Neural cell (in vitro differentiated cells): ENCODE data around the gene SEL1L3. TPM values are rescaled to one million over a fixed set of nuclear protein-coding genes. Genes with fewer than 3 reads are reported as not detected.

Source experiments
- H2AFZ ChIP-seq: fragments of 200-600, 300-800 bp; sonication (generic), shearing (Covaris generic); 2 replicates; pipeline ENCODE4 v1.6.0; 2014; ENCODE audit warnings: low read depth, mild to moderate bottlenecking, antibody characterized with exemption, low read length, moderate library complexity
- H3F3A ChIP-seq: fragments of 200-600 bp; shearing (Covaris generic); 2 replicates; pipeline ENCODE4 v1.6.1; 2016; ENCODE audit warnings: mild to moderate bottlenecking, moderate library complexity, mixed read lengths, antibody characterized with exemption, low read length; ENCODE audit not compliant: insufficient read depth, poor library complexity, severe bottlenecking
- H3K27ac ChIP-seq: fragments of 200-600, 300-800 bp; sonication (generic), shearing (Covaris generic); 2 replicates; pipeline ENCODE4 v1.5.1; 2014; ENCODE audit warnings: mild to moderate bottlenecking, low read length, moderate library complexity
- H3K27me3 ChIP-seq: fragments of 300-800, 200-600 bp; sonication (generic), shearing (Covaris generic); 2 replicates; pipeline ENCODE4 v1.6.0; 2014; ENCODE audit warnings: mild to moderate bottlenecking, low read depth, low read length, moderate library complexity; ENCODE audit not compliant: insufficient read depth
- H3K36me3 ChIP-seq: fragments of 300-800, 200-600 bp; sonication (generic), shearing (Covaris generic); 2 replicates; pipeline ENCODE4 v1.5.1; 2014; ENCODE audit warnings: mild to moderate bottlenecking, antibody characterized with exemption, low read length, moderate library complexity; ENCODE audit not compliant: insufficient read depth
- H3K4me2 ChIP-seq: fragments of 300-800, 200-600 bp; sonication (generic), shearing (Covaris generic); 2 replicates; pipeline ENCODE4 v1.6.0; 2014; ENCODE audit warnings: mild to moderate bottlenecking, low read length
- H3K4me3 ChIP-seq: fragments of 300-800, 200-600 bp; sonication (generic), shearing (Covaris generic); 2 replicates; pipeline ENCODE4 v1.5.1; 2014; ENCODE audit warnings: mild to moderate bottlenecking, low read length, moderate library complexity
- H3K79me2 ChIP-seq: fragments of 200-600 bp; shearing (Covaris generic); replicated peaks from 2 replicates; pipeline ENCODE4 v1.6.0; 2014; ENCODE audit warnings: mild to moderate bottlenecking, low read length, moderate library complexity; ENCODE audit not compliant: insufficient read depth
- H3K9ac ChIP-seq: fragments of 300-800, 200-600 bp; sonication (generic), shearing (Covaris generic); 2 replicates; pipeline ENCODE4 v1.6.1; 2016; ENCODE audit warnings: mild to moderate bottlenecking, low read length, mixed read lengths
- H3K9me2 ChIP-seq: fragments of 200-600 bp; shearing (Covaris generic); 2 replicates; pipeline ENCODE4 v1.6.1; 2016; ENCODE audit warnings: mild to moderate bottlenecking, low read length, mixed read lengths; ENCODE audit not compliant: insufficient read depth
- H3K9me3 ChIP-seq: fragments of 200-600, 300-800 bp; sonication (generic), shearing (Covaris generic); 2 replicates; pipeline ENCODE4 v1.6.1; 2016; ENCODE audit warnings: mild to moderate bottlenecking, mixed run types, low read length, moderate library complexity, mixed read lengths
- H4K20me1 ChIP-seq: fragments of 200-600 bp; shearing (Covaris generic); 2 replicates; pipeline ENCODE4 v1.6.1; 2016; ENCODE audit warnings: mild to moderate bottlenecking, mixed run types; ENCODE audit not compliant: insufficient read depth
- CTCF ChIP-seq: fragments of 450-650 bp; IDR thresholded peaks from 2 replicates; pipeline ENCODE4 v1.5.1; 2014; ENCODE audit warnings: antibody characterized with exemption, mild to moderate bottlenecking, moderate library complexity; ENCODE audit not compliant: poor library complexity, severe bottlenecking
- EP300 ChIP-seq: fragments of 450-650 bp; conservative IDR thresholded peaks from 2 replicates; pipeline ENCODE4 v1.6.1; 2014; ENCODE audit warnings: antibody characterized with exemption, mild to moderate bottlenecking, moderate library complexity; ENCODE audit not compliant: poor library complexity, severe bottlenecking
- EZH2 ChIP-seq: fragments of 200-600, 300-800 bp; shearing (Covaris generic), sonication (generic); IDR thresholded peaks from 2 replicates; pipeline ENCODE4 v1.6.1; 2014; ENCODE audit warnings: antibody characterized with exemption, low read length, borderline replicate concordance, mild to moderate bottlenecking; ENCODE audit not compliant: insufficient read depth, poor library complexity, severe bottlenecking
- MXI1 ChIP-seq: fragments of 450-650 bp; conservative IDR thresholded peaks from 2 replicates; pipeline ENCODE4 v1.6.1; 2014; ENCODE audit warnings: antibody characterized with exemption, mild to moderate bottlenecking; ENCODE audit not compliant: poor library complexity, severe bottlenecking
- POLR2AphosphoS5 ChIP-seq: IDR thresholded peaks from 2 replicates; pipeline ENCODE4 v1.6.1; 2012
- RAD21 ChIP-seq: fragments of 450-650 bp; conservative IDR thresholded peaks from 2 replicates; pipeline ENCODE4 v1.6.1; 2014; ENCODE audit warnings: antibody characterized with exemption, mild to moderate bottlenecking, moderate library complexity
- REST ChIP-seq: IDR thresholded peaks from 2 replicates; pipeline ENCODE4 v1.6.1; 2012; ENCODE audit warnings: borderline replicate concordance
- SMC3 ChIP-seq: fragments of 450-650 bp; conservative IDR thresholded peaks from 2 replicates; pipeline ENCODE4 v1.6.1; 2014; ENCODE audit warnings: antibody characterized with exemption, mild to moderate bottlenecking, moderate library complexity; ENCODE audit not compliant: poor library complexity
- TAF1 ChIP-seq: IDR thresholded peaks from 2 replicates; pipeline ENCODE4 v1.6.1; 2012; ENCODE audit warnings: low read depth
- polyA plus RNA-seq: library from polyadenylated mRNA; depleted of rRNA; stranded (reverse); fragments of >200 nt; gene quantifications from 2 replicates; pipeline ENCODE4 v1.2.3, GENCODE V29; 2014

The SEL1L3 gene
- polyA plus RNA-seq, 1 donor from 2014 or later, result 2.0 TPM

- Histone ChIP-seq H3F3A (no peaks in the 10 kb centered on the region), H3K9ac (no peak overlapping the region), H3K9me3 (no peaks in the 10 kb centered on the region), H2AFZ (no peak overlapping the region), H3K27ac (no peak overlapping the region), H3K4me3 (no peak overlapping the region), H4K20me1 (no peaks in the 10 kb centered on the region), H3K9me2 (no peaks in the 10 kb centered on the region), H3K27me3 (no peaks in the 10 kb centered on the region), H3K36me3 (no peaks in the 10 kb centered on the region), H3K4me2 (no peak overlapping the region), H3K79me2 (no peaks in the 10 kb centered on the region)
- no peak for TF ChIP-seq SMC3
- TF ChIP-seq CTCF, result no peak
- no peak for TF ChIP-seq EZH2
- TF ChIP-seq TAF1, result no peak
- TF ChIP-seq RAD21, result no peak
- TF ChIP-seq POLR2AphosphoS5, result no peak
- TF ChIP-seq MXI1, result no peak
- no peak for TF ChIP-seq REST
- no peak for TF ChIP-seq EP300
Observed at GRCh38 chr4:25795091-25795490, 67.7 kb downstream of the SEL1L3 start.

GRCh38 chr4:25792876-25793275 lies 69.9 kb downstream of the SEL1L3 start:
- H4K20me1 ChIP-seq, result no peaks in the 10 kb centered on the region
- TF ChIP-seq EP300 (no peak), SMC3 (no peak), RAD21 (no peak), MXI1 (no peak), EZH2 (no peak), TAF1 (no peak), REST (no peak), CTCF (no peak), POLR2AphosphoS5 (no peak)

More at GRCh38 chr4:25792876-25793275, 69.9 kb downstream of the SEL1L3 start:
- no peak overlapping the region for H3K9ac ChIP-seq
- H3F3A ChIP-seq, result no peaks in the 10 kb centered on the region
- no peak overlapping the region for H3K4me2 ChIP-seq
- no peaks in the 10 kb centered on the region for H3K79me2 ChIP-seq
- no peak overlapping the region for H2AFZ ChIP-seq
- no peaks in the 10 kb centered on the region for H3K9me3 ChIP-seq
- H3K9me2 ChIP-seq, result no peaks in the 10 kb centered on the region
- no peaks in the 10 kb centered on the region for H3K27me3 ChIP-seq
- no peaks in the 10 kb centered on the region for H3K36me3 ChIP-seq
- no peak overlapping the region for H3K27ac ChIP-seq
- no peak overlapping the region for H3K4me3 ChIP-seq
